HL-60 (cell line): ENCODE results near the gene DCC.

Experiments used
- DNase-seq, 2 experiments: peaks; one replicate each; pipeline ENCODE4 v3.0.0-alpha.2; 2010 to 2020; ENCODE audit warnings: low read depth in 1 of 2, low spot score in 1 of 2
- H3K27ac ChIP-seq: fragments of 250-450 bp; sonication (Bioruptor Pico); replicated peaks from 2 replicates; pipeline ENCODE4 v1.5.1; 2020; ENCODE audit warnings: mild to moderate bottlenecking, moderate library complexity
- H3K27me3 ChIP-seq: fragments of 250-450 bp; sonication (Bioruptor Pico); 2 replicates; pipeline ENCODE4 v1.5.1; 2021; ENCODE audit warnings: mild to moderate bottlenecking, moderate library complexity; ENCODE audit not compliant: insufficient read depth, poor library complexity, severe bottlenecking
- H3K4me3 ChIP-seq: replicated peaks from 2 replicates; pipeline ENCODE4 v1.5.1; 2011; ENCODE audit warnings: mild to moderate bottlenecking, control low read depth, low read length; ENCODE audit not compliant: insufficient read depth
- GABPA ChIP-seq: IDR thresholded peaks from 2 replicates; pipeline ENCODE4 v1.6.1; 2012; ENCODE audit warnings: low read depth
- POLR2AphosphoS5 ChIP-seq: IDR thresholded peaks from 2 replicates; pipeline ENCODE4 v1.6.1; 2012; ENCODE audit warnings: low read depth
- REST ChIP-seq: IDR thresholded peaks from 2 replicates; pipeline ENCODE4 v1.6.1; 2012; ENCODE audit warnings: low read depth; ENCODE audit not compliant: insufficient replicate concordance
- SPI1 ChIP-seq: IDR thresholded peaks from 2 replicates; pipeline ENCODE4 v1.6.1; 2012; ENCODE audit warnings: low read depth, mild to moderate bottlenecking, borderline replicate concordance
- TF ChIP-seq, protein P1 (sequence below): IDR thresholded peaks from one replicate; pipeline ENCODE4 v1.5.1; 2011; ENCODE audit warnings: low read length, control low read depth, inconsistent platforms; ENCODE audit not compliant: insufficient read depth

DCC gene

GRCh38 chr18:53219853-53220252, 879.9 kb downstream of the DCC start:
- TF ChIP-seq, protein P1, sequence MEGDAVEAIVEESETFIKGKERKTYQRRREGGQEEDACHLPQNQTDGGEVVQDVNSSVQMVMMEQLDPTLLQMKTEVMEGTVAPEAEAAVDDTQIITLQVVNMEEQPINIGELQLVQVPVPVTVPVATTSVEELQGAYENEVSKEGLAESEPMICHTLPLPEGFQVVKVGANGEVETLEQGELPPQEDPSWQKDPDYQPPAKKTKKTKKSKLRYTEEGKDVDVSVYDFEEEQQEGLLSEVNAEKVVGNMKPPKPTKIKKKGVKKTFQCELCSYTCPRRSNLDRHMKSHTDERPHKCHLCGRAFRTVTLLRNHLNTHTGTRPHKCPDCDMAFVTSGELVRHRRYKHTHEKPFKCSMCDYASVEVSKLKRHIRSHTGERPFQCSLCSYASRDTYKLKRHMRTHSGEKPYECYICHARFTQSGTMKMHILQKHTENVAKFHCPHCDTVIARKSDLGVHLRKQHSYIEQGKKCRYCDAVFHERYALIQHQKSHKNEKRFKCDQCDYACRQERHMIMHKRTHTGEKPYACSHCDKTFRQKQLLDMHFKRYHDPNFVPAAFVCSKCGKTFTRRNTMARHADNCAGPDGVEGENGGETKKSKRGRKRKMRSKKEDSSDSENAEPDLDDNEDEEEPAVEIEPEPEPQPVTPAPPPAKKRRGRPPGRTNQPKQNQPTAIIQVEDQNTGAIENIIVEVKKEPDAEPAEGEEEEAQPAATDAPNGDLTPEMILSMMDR, result no peak
- TF ChIP-seq REST (no peak), POLR2AphosphoS5 (no peak), GABPA (no peak), SPI1 (no peak)
- no peak overlapping the region for H3K4me3 ChIP-seq
- DNase-seq, result no peak
- H3K27me3 ChIP-seq, result no peaks in the 10 kb centered on the region
- no peak overlapping the region for H3K27ac ChIP-seq

GRCh38 chr18:53224128-53224778, 884.3 kb downstream of the DCC start:
- no peaks in the 10 kb centered on the region for H3K27me3 ChIP-seq
- H3K27ac ChIP-seq, result no peak overlapping the region
- no peak for DNase-seq
- TF ChIP-seq GABPA, result no peak
- TF ChIP-seq SPI1, result no peak
- TF ChIP-seq, protein P1, result no peak
- no peak for TF ChIP-seq REST
- TF ChIP-seq POLR2AphosphoS5, result no peak
- no peak overlapping the region for H3K4me3 ChIP-seq

- Histone ChIP-seq H3K27ac (no peak overlapping the region), H3K4me3 (no peak overlapping the region), H3K27me3 (no peaks in the 10 kb centered on the region)
- TF ChIP-seq GABPA (no peak), REST (no peak), POLR2AphosphoS5 (no peak)
- TF ChIP-seq, protein P1, result no peak
- DNase-seq, result no peak
Observed at GRCh38 chr18:53225567-53226325, 885.7 kb downstream of the DCC start.
